ENCODE measurements around the gene LBP.

- TF ChIP-seq CTCF (conservative IDR thresholded peaks at IDR 0.05; ENCODE audit: low read depth, low read length): no peak
- TF ChIP-seq EZH2 (IDR thresholded peaks at IDR 0.05; ENCODE audit: borderline replicate concordance, low read depth, low read length, poor library complexity, severe bottlenecking): no peak
These were observed 23.1 kb downstream of the LBP start for GRCh38 chr20:38369389-38369788.

All from A673 (cell line).